GM12878 (cell line): ENCODE results near the gene EEF1A2. TPM values are rescaled to one million over a fixed set of nuclear protein-coding genes. Genes with fewer than 3 reads are reported as not detected.

Experiments used
- BACH1 ChIP-seq: fragments of 450-650 bp; IDR thresholded peaks from 2 replicates; pipeline ENCODE4 v1.6.1; 2017; ENCODE audit warnings: mild to moderate bottlenecking, borderline replicate concordance
- BRCA1 ChIP-seq: IDR thresholded peaks from 2 replicates; pipeline ENCODE4 v1.6.1; 2011; ENCODE audit warnings: low read depth, low read length, improper control_type of control experiment
- CHD1 ChIP-seq: IDR thresholded peaks from 2 replicates; pipeline ENCODE4 v1.6.1; 2012; ENCODE audit warnings: low read depth, low read length, improper control_type of control experiment
- CHD4 ChIP-seq: fragments of 200-600 bp; sonication (generic); IDR thresholded peaks from 2 replicates; pipeline ENCODE4 v1.6.1; 2016; ENCODE audit warnings: mild to moderate bottlenecking
- EP300 ChIP-seq, 2 experiments: fragments of 150-350 bp in 1 of 2; IDR thresholded peaks; 2 replicates each; pipeline ENCODE4 v1.6.1; 2011 to 2012; ENCODE audit warnings: low read depth in 2 of 2, low read length in 2 of 2, borderline replicate concordance in 1 of 2, improper control_type of control experiment in 1 of 2, inconsistent platforms in 1 of 2; ENCODE audit not compliant: control insufficient read depth in 1 of 2
- EZH2 ChIP-seq: IDR thresholded peaks from 2 replicates; pipeline ENCODE4 v1.6.1; 2012; ENCODE audit warnings: low read depth, mild to moderate bottlenecking, control low read depth, inconsistent platforms, low read length, borderline replicate concordance; ENCODE audit not compliant: control insufficient read depth
- GABPA ChIP-seq: IDR thresholded peaks from 2 replicates; pipeline ENCODE4 v1.6.1; 2014; ENCODE audit warnings: antibody characterized with exemption, low read depth, mild to moderate bottlenecking, inconsistent platforms
- IRF3 ChIP-seq: fragments of 450-650 bp; IDR thresholded peaks from 2 replicates; pipeline ENCODE4 v1.6.1; 2014; ENCODE audit warnings: mild to moderate bottlenecking
- JUNB ChIP-seq: IDR thresholded peaks from 2 replicates; pipeline ENCODE4 v1.6.1; 2016; ENCODE audit warnings: antibody characterized with exemption, mild to moderate bottlenecking
- KAT2A ChIP-seq: conservative IDR thresholded peaks from 2 replicates; pipeline ENCODE4 v1.6.1; 2011; ENCODE audit warnings: low read depth, low read length; ENCODE audit not compliant: control insufficient read depth
- KDM1A ChIP-seq: fragments of 200-600 bp; sonication (generic); IDR thresholded peaks from 2 replicates; pipeline ENCODE4 v1.6.1; 2016; ENCODE audit warnings: borderline replicate concordance
- KLF5 ChIP-seq: fragments of 450-650 bp; IDR thresholded peaks from 2 replicates; pipeline ENCODE4 v1.6.1; 2014; ENCODE audit warnings: mild to moderate bottlenecking; ENCODE audit not compliant: partially characterized antibody
- MLLT1 ChIP-seq: fragments of 450-650 bp; IDR thresholded peaks from 2 replicates; pipeline ENCODE4 v1.6.1; 2016; ENCODE audit warnings: mild to moderate bottlenecking
- NBN ChIP-seq: fragments of 450-650 bp; IDR thresholded peaks from 2 replicates; pipeline ENCODE4 v1.6.1; 2016
- NFIC ChIP-seq: IDR thresholded peaks from 2 replicates; pipeline ENCODE4 v1.6.1; 2012; ENCODE audit warnings: low read depth, mild to moderate bottlenecking, inconsistent platforms, low read length, moderate library complexity
- NRF1 ChIP-seq: conservative IDR thresholded peaks from 2 replicates; pipeline ENCODE4 v1.6.1; 2011; ENCODE audit warnings: mild to moderate bottlenecking, low read depth, low read length, improper control_type of control experiment
- PAX8 ChIP-seq: fragments of 450-650 bp; IDR thresholded peaks from 2 replicates; pipeline ENCODE4 v1.6.1; 2017; ENCODE audit warnings: mild to moderate bottlenecking, moderate library complexity
- POLR2A ChIP-seq: IDR thresholded peaks from 2 replicates; pipeline ENCODE4 v1.6.1; 2011; ENCODE audit warnings: low read depth, mild to moderate bottlenecking, low read length
- RAD51 ChIP-seq: fragments of 450-650 bp; IDR thresholded peaks from 2 replicates; pipeline ENCODE4 v1.6.1; 2016; ENCODE audit warnings: moderate library complexity, mild to moderate bottlenecking, inconsistent platforms
- RELB ChIP-seq: fragments of 450-650 bp; IDR thresholded peaks from 2 replicates; pipeline ENCODE4 v1.6.1; 2017; ENCODE audit warnings: low read depth, mild to moderate bottlenecking, moderate library complexity
- RFX5 ChIP-seq: IDR thresholded peaks from 2 replicates; pipeline ENCODE4 v1.6.1; 2011; ENCODE audit warnings: low read depth, low read length, improper control_type of control experiment
- SIN3A ChIP-seq: IDR thresholded peaks from 2 replicates; pipeline ENCODE4 v1.6.1; 2012; ENCODE audit warnings: low read depth, low read length, improper control_type of control experiment
- SMAD1 ChIP-seq: fragments of 450-650 bp; IDR thresholded peaks from 2 replicates; pipeline ENCODE4 v1.6.1; 2018; ENCODE audit warnings: mild to moderate bottlenecking, low read depth; ENCODE audit not compliant: partially characterized antibody
- SRF ChIP-seq, 2 experiments: IDR thresholded peaks; 2 replicates each; pipeline ENCODE4 v1.6.1; 2011; ENCODE audit warnings: low read depth in 2 of 2, low read length in 2 of 2, mild to moderate bottlenecking in 1 of 2, moderate library complexity in 1 of 2
- TBL1XR1 ChIP-seq: IDR thresholded peaks from 2 replicates; pipeline ENCODE4 v1.6.1; 2012; ENCODE audit warnings: low read depth, low read length, improper control_type of control experiment
- TCF12 ChIP-seq: IDR thresholded peaks from 2 replicates; pipeline ENCODE4 v1.6.1; 2011; ENCODE audit warnings: low read depth, mild to moderate bottlenecking, low read length
- WRNIP1 ChIP-seq: IDR thresholded peaks from 2 replicates; pipeline ENCODE4 v1.6.1; 2011; ENCODE audit warnings: low read depth, low read length, improper control_type of control experiment, borderline replicate concordance
- ZNF24 ChIP-seq: fragments of 450-650 bp; IDR thresholded peaks from 2 replicates; pipeline ENCODE4 v1.6.1; 2017; ENCODE audit warnings: antibody characterized with exemption, mild to moderate bottlenecking
- ZNF622 ChIP-seq: fragments of 450-650 bp; IDR thresholded peaks from 2 replicates; pipeline ENCODE4 v1.6.1; 2017; ENCODE audit warnings: mild to moderate bottlenecking, inconsistent platforms
- polyA plus RNA-seq, 11 experiments: library from polyadenylated mRNA; depleted of rRNA in 4 of 11; unstranded in 6 of 11; stranded (reverse) in 5 of 11; fragments of >200 nt; fragmentation: Nextera tagmentation in 4 of 11; fragmentation: Illumina TruSeq in 1 of 11; extraction: Ambion mirVana in 4 of 11; extraction: Trizol in 1 of 11; gene quantifications; 1 replicate in 1 of 11; 2 replicates in 10 of 11; pipeline versions ENCODE4 v1.2.1 to v1.2.3, GENCODE V29; 2011 to 2016; ENCODE audit warnings: inconsistent platforms in 2 of 11, missing spikeins in 2 of 11, low read depth in 1 of 11
- total RNA-seq, 4 experiments: library from RNA; depleted of rRNA in 3 of 4; stranded (reverse); fragments of >200 nt in 3 of 4; fragmentation: Illumina TruSeq in 1 of 4; extraction: Trizol in 1 of 4; gene quantifications; 2 replicates each; pipeline versions ENCODE4 v1.2.1 to v1.2.3, GENCODE V29; 2013 to 2021
- TF ChIP-seq, protein P1 (sequence below): IDR thresholded peaks from 2 replicates; pipeline ENCODE4 v1.6.1; 2012; ENCODE audit warnings: low read depth, low read length, improper control_type of control experiment

Gene EEF1A2
- total and polyA plus RNA-seq, 10 of the 15 experiments (the other 5 are each of a cell fraction or from before 2014, with no cell fraction given): 0.56 TPM; not detected in 9

DNA sequence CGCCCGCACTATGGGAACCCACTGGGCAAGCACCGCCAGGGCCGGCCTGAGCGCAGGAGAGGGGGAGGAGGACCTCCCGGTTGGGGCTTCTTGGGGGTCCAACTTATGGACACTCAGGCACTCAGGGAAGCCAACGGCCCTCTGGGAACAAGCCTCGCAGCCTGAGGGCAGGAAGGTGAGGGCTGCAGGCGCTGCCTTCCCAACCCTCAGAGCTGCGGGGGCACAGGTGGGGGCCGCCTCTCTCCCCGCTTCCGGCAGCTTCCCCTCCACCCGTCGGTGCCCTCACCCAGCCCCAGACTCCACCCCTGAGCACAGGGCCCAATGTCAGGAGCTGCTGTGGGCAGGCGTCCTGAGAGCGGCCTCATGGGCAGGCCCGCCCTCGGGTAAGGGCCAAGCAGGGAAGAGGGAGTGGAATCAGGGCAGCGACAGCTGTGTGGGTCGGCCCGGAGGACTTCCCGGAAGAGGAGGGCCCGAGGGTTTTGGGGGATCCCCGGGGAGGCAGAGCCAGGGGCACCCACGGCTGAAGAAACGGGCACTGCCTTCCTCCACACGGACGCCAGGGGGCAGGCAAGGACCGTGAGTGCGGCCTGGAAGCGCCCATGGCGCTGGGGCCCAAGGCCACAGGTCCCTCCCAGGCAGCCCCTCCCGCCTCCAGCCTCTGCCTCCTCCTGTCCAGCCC, 38.8 kb upstream of the EEF1A2 start (continued):
- TF ChIP-seq IRF3: no peak
- TF ChIP-seq BACH1: peak; percentile 61; the same call in 1 of the 2 replicates
- TF ChIP-seq BRCA1: no peak
- no peak for TF ChIP-seq ZNF622
- TF ChIP-seq KLF5: no peak
- no peak for TF ChIP-seq RAD51
- TF ChIP-seq CHD4: no peak
- no peak for TF ChIP-seq KAT2A
- TF ChIP-seq NRF1: no peak; the same call in 1 of the 2 replicates
- TF ChIP-seq ZNF24: 0 out of 2 replicates have a peak, but pooled peaks have one; percentile 20
- no peak for TF ChIP-seq PAX8
- 0 out of 2 replicates have a peak, but pooled peaks have one; percentile 4 for TF ChIP-seq TBL1XR1
- TF ChIP-seq POLR2A: peak; percentile 84
- TF ChIP-seq, protein P1, sequence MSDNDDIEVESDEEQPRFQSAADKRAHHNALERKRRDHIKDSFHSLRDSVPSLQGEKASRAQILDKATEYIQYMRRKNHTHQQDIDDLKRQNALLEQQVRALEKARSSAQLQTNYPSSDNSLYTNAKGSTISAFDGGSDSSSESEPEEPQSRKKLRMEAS: peak; percentile 83; the same call in 1 of the 2 replicates
- TF ChIP-seq RFX5: no peak
- TF ChIP-seq CHD1: no peak
- TF ChIP-seq SIN3A: no peak; the same call in 1 of the 2 replicates
- no peak; the same call in none of the 2 replicates for TF ChIP-seq NBN
- TF ChIP-seq MLLT1: 0 out of 2 replicates have a peak, but pooled peaks have one; percentile 31
- peak in 1 of 2 experiments; percentile 10; a peak in 1 of 4 replicates for TF ChIP-seq EP300 (IDR thresholded peaks at IDR 0.05; ENCODE audit: borderline replicate concordance in 1 of 2, control insufficient read depth in 1 of 2, low read depth in 2 of 2, low read length in 2 of 2)
- 0 out of 4 replicates have a peak, but pooled peaks of 1 of the 2 experiments have one; percentile 29 for TF ChIP-seq SRF (IDR thresholded peaks at IDR 0.05; ENCODE audit: low read depth in 2 of 2, low read length in 2 of 2)
- TF ChIP-seq WRNIP1: no peak
- TF ChIP-seq EZH2: no peak
- no peak for TF ChIP-seq SMAD1
- peak; percentile 63 for TF ChIP-seq RELB
- TF ChIP-seq TCF12: peak; percentile 80
- no peak for TF ChIP-seq KDM1A
- TF ChIP-seq NFIC: no peak
- TF ChIP-seq GABPA: peak; percentile 83
- no peak for TF ChIP-seq JUNB
